PFSK-1 (cell line): ENCODE data around the gene TBC1D24.

ENCODE experiments used
- POLR2AphosphoS5 ChIP-seq: IDR thresholded peaks from 2 replicates; pipeline ENCODE4 v1.6.1; 2012; ENCODE audit warnings: low read depth, mild to moderate bottlenecking, control low read depth, low read length, moderate library complexity
- TAF1 ChIP-seq: IDR thresholded peaks from 2 replicates; pipeline ENCODE4 v1.6.1; 2012; ENCODE audit warnings: low read length, control low read depth, borderline replicate concordance; ENCODE audit not compliant: insufficient read depth

DNA sequence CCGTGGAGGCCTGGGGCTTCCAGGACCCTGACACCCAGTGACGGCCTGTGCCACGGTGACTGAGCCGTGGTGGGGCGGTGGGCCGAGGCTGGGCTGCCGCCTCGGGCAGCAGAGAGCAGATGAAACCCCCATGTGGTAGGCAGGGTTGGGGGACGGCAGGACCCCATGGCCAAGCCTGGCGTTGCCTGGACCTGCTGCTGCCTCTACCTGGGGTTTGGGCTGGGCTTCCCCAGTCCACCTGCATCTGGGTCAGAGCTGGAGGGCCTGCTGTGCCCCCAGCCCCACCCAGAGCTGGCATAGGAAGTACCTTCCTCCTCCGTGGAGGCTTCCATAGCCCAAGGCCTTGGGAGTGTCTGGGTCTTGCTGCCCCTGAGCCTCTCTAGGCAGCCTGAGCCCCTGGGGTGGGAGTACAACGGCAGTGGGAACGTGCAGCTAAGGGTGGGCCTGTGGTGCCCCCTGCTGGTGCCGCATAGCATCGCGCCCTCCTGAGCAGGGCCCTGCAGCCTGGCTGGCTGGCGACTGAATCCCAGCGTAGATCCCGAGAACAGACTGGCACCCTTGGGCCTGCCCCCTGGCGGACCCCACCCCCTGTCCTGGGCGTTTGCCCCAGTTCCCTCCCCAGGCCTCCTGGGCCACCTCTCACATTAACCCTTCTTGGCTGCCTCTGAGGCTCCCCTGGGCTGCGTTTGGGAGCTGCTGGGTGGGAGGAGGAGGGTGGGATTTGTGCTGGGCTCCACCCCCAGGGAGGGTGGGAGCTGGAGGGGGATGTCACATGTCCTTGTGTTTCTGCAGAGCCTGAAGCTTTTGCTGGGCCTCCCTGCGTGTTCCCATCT is 26.2 kb downstream of the TBC1D24 start:
- TF ChIP-seq POLR2AphosphoS5 (no peak), TAF1 (no peak)
